ENCODE data around the gene GABRB1. TPM values are rescaled to one million over a fixed set of nuclear protein-coding genes. Genes with fewer than 3 reads are reported as not detected.

The GABRB1 gene
- total and polyA plus RNA-seq, 12 donors, result 0.22 to 0.69 (median 0.48) TPM; not detected in 8

- Histone ChIP-seq H3K4me1 (replicated peaks in 1 of 2) (no peaks in the 10 kb centered on the region), H3K4me3 (no peak overlapping the region), H3K27me3 (no peaks in the 10 kb centered on the region), H3K9me3 (replicated peaks in 1 of 3) (no peaks in the 10 kb centered on the region), H3K36me3 (replicated peaks in 1 of 2) (no peaks in the 10 kb centered on the region), H3K27ac (no peak overlapping the region)
- TF ChIP-seq POLR2A (IDR thresholded peaks at IDR 0.05) (no peak), CTCF (IDR thresholded peaks at IDR 0.05) (no peak)
- intact Hi-C loops (cut with DNase I), result no loop called here
- 54 to 75% (median 66%) methylated on average over 2 of the region's 2 CpGs for WGBS, 4 donors
- no peak for DNase-seq
Measured at GRCh38 chr4:47213106-47213505, 181.7 kb downstream of the GABRB1 start.

DNA sequence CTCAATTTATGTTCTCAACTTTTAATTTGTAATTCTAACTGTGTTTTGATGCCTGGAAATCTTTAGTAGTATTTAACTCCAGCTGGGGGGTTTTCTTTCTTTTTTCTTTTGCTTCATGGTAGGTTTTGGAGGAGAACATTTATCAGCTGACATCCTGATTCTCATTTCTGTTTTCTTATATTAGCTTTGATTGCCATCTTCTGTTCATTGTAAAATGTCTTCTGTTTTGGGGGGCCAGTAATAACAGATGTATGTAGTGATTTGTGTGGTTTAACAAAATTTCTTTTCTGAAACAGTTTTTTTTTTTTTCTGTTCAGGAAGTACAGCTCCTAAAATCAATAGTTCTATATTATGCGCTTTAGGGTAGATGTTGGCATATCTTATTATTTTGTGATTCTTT, 182.2 kb downstream of the GABRB1 start:
- H3K9me3 ChIP-seq (replicated peaks in 1 of 3), result no peaks in the 10 kb centered on the region
- no peaks in the 10 kb centered on the region for H3K36me3 ChIP-seq (replicated peaks in 1 of 2)
- intact Hi-C loops (cut with DNase I), result no loop called here
- no peak for DNase-seq
- no peak overlapping the region for H3K27ac ChIP-seq
- H3K27me3 ChIP-seq, result no peaks in the 10 kb centered on the region
- H3K4me3 ChIP-seq, result no peak overlapping the region
- H3K4me1 ChIP-seq (replicated peaks in 1 of 2), result no peaks in the 10 kb centered on the region
- WGBS, 4 donors, result 82 to 96% (median 90%) methylated on average over 1 of the region's 1 CpG
- TF ChIP-seq CTCF (IDR thresholded peaks at IDR 0.05), result no peak
- no peak for TF ChIP-seq POLR2A (IDR thresholded peaks at IDR 0.05)

- TF ChIP-seq POLR2A (IDR thresholded peaks at IDR 0.05) (no peak), CTCF (IDR thresholded peaks at IDR 0.05) (no peak)
- no peaks in the 10 kb centered on the region for H3K9me3 ChIP-seq (replicated peaks in 1 of 3)
- no peak for DNase-seq
- WGBS, 4 donors, result 25 to 45% (median 40%) methylated on average over 3 of the region's 3 CpGs
- H3K4me3 ChIP-seq, result no peak overlapping the region
- no peaks in the 10 kb centered on the region for H3K36me3 ChIP-seq (replicated peaks in 1 of 2)
- H3K4me1 ChIP-seq (replicated peaks in 1 of 2), result no peaks in the 10 kb centered on the region
- no peaks in the 10 kb centered on the region for H3K27me3 ChIP-seq
- intact Hi-C loops (cut with DNase I), result no loop called here
- H3K27ac ChIP-seq, result no peak overlapping the region
Measured at GRCh38 chr4:47213971-47214370, 182.6 kb downstream of the GABRB1 start.

GRCh38 chr4:47215759-47216158, 184.4 kb downstream of the GABRB1 start:
- TF ChIP-seq POLR2A (IDR thresholded peaks at IDR 0.05), result no peak
- TF ChIP-seq CTCF (IDR thresholded peaks at IDR 0.05), result no peak
- H3K36me3 ChIP-seq (replicated peaks in 1 of 2), result no peaks in the 10 kb centered on the region
- no peak overlapping the region for H3K4me3 ChIP-seq
- H3K9me3 ChIP-seq (replicated peaks in 1 of 3), result no peaks in the 10 kb centered on the region
- DNase-seq, result no peak
- intact Hi-C loops (cut with DNase I), result no loop called here
- 18 to 33% (median 25%) methylated on average over 1 of the region's 1 CpG for WGBS, 4 donors
- no peaks in the 10 kb centered on the region for H3K27me3 ChIP-seq
- H3K27ac ChIP-seq, result no peak overlapping the region
- H3K4me1 ChIP-seq (replicated peaks in 1 of 2), result no peaks in the 10 kb centered on the region

Data from adrenal gland (tissue), 12 donors.